HG03575 (cell line): ENCODE results near the gene IFNAR2.
"Not testable (repeated sequence)": the region's sequence is repeated elsewhere in the genome, so short reads cannot be mapped to it uniquely, and the experiment has no call there.

Source experiments
- ATAC-seq: cut with Tn5 transposase; IDR thresholded peaks from one replicate; pipeline ENCODE4 v1.9.1; 2021; ENCODE audit not compliant: unreplicated experiment, insufficient number of reproducible peaks, low FRiP score; ENCODE audit errors: extremely low read depth

IFNAR2 gene

DNA sequence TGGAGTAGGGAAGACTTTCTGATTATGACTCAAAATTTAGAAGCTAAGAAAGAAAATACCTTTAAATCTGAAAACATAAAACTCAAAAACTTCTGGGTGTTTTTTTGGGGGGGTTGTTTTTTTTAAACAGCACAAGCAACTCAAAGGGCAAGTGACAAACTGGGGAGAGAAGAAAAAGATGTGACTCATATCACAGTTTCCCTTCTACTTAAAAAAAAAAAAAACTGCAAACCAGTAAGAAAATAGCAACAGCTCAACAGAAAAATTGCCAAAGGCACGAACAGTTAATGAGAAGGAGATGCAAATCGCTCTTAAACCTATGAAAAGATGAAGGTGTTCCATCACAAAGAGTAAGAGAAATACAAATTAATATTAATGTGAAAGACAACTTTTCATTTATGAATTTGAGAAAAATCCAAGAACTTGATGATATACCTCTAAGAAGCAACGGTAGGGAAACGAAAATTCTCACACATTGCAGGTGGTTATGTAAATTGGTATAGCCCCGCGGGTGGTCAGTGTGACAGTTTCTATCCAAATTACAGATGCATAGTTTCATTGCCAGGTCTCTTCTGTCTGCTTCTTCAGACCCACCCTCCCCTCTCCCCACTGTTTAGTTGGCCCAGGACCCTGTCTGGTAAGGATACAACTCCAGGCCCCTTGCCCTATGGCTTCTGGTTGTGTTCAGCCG, 9.0 kb downstream of the IFNAR2 start:
- ATAC-seq, result peak; percentile 38

DNA sequence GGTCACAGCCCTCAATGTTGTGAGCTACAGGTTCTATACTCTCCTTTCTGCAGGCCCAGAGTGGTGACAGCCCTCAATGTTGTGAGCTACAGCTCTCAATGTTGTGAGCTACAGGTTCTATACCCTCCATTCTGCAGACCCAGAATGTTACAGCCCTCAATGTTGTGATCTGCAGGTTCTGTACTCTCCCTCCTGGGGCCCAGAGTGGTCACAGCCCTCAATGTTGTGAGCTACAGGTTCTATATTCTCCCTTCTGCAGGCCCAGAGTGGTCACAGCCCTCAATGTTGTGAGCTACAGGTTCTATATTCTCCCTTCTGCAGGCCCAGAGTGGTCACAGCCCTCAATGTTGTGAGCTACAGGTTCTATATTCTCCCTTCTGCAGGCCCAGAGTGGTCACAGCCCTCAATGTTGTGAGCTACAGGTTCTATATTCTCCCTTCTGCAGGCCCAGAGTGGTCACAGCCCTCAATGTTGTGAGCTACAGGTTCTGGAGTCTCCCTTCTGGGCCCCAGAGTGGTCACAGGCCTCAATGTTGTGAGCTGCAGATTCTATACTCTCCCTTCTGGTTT, 9.9 kb downstream of the IFNAR2 start:
- not testable (repeated sequence) for ATAC-seq

GRCh38 chr21:33240404-33240803, 10.7 kb downstream of the IFNAR2 start:
- no peak for ATAC-seq

GRCh38 chr21:33241846-33242245, 12.1 kb downstream of the IFNAR2 start:
- no peak for ATAC-seq

GRCh38 chr21:33242846-33243245, 13.1 kb downstream of the IFNAR2 start:
- not testable (repeated sequence) for ATAC-seq

- no peak for ATAC-seq
These were observed 14.5 kb downstream of the IFNAR2 start for GRCh38 chr21:33244082-33244778.

GRCh38 chr21:33244779-33245105, 15.0 kb downstream of the IFNAR2 start:
- no peak for ATAC-seq

- no peak for ATAC-seq
These were observed 15.7 kb downstream of the IFNAR2 start for GRCh38 chr21:33245289-33245918.

DNA sequence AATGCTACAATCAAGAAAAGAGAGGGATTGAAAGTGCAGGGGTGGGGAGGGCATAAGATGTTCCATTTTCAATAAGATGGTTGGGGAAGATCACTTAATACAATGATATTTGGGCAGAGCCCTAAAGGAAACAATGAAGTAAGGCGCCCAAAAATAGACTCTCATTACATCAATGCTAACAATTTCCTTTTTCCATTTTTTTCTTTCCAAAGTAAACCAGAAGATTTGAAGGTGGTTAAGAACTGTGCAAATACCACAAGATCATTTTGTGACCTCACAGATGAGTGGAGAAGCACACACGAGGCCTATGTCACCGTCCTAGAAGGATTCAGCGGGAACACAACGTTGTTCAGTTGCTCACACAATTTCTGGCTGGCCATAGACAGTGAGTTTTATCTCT, 16.8 kb downstream of the IFNAR2 start:
- no peak for ATAC-seq

DNA sequence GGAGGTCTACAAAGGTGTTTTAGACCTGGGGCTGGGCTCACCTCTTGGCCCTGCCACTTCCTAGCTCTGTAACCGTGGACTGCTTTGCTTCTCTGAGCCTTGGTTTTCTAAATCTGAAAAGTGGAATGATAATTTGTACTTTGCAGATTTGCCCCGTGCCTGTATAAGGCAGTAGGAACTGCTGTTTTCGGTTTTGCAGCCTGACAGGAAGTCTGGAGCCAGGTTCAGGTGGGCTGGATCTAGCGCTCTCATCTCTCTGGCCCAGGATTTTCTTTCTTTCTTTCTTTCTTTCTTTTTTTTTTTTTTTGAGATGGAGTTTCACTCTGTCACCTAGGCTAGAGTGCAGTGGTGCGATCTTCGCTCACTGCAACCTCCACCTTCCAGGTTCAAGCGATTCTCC, 17.2 kb downstream of the IFNAR2 start:
- no peak for ATAC-seq

GRCh38 chr21:33247599-33247998, 17.9 kb downstream of the IFNAR2 start:
- ATAC-seq, result no peak

- ATAC-seq, result no peak
These were observed 19.7 kb downstream of the IFNAR2 start for GRCh38 chr21:33249331-33250002.

DNA sequence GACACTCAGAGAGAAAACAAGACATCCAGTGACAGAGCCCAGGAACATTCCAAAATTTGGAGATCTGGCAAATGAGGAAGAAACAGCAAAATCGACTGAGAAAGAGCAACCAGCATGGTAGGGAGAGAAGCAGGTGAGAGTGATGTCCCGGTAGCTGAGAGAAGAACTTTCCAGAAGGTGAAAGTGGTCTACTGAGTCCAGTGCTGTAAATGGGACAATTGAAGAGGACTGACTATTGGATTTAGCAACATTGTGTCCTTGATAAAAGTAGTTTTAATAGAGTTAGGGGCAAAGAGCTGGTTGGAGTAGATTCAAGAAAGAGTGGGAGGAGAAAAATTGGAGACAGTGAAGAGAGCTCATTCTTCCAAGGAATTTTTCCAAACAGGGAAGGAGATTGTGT, 21.4 kb downstream of the IFNAR2 start:
- ATAC-seq, result no peak

DNA sequence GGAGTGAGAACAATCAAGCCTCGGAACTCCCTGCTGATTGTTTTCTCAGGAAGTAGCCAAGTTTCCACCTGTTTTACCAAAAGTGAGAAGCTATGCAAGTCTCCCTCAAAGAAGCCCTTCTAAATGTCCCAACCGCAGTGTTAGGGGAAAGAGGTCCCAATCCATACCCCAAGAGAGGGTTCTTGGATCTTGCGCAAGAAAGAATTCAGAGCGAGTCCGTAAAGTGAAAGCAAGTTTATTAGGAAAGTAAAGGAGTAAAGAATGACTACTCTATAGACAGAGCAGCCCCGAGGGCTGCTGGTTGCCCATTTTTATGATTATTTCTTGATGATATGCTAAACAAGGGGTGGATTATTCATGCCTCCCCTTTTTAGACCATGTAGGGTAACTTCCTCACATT, 23.6 kb downstream of the IFNAR2 start:
- not testable (repeated sequence) for ATAC-seq

DNA sequence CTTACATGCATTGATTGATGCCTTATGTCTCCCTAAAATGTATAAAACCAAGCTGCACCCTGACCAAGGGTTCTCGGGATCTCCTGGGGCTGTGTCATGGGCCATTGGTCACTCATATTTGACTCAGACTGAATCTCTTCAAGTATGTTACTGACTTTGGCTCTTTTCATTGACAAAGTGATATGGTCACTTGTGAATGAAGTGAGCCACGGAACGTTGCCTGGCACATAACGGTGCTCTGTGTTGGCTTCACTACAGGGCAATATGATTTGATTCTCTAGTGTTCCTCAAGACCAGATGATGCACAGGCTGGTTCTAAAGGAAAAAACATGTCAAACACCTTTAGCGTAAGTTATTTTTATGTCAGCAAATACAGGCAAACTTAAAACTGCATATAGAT, 25.0 kb downstream of the IFNAR2 start:
- ATAC-seq, result no peak

DNA sequence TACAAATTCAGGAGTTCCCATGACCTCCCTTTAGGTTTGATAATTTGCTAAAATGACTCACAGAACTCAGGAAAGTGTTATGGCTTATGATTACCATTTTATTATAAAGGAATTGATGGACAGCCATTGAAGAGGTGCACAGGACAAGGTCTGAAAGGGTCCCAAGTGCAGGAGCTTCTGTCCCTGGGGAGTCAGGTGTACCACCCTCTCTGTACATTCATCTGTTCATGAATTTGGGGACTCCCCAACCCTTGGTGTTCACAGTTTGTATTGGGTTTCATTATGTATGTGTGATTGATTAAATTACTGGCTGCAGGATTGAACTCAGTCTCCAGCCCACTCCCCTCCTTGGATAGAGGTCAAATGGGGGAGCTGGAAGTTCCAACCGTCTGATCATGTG, 25.7 kb downstream of the IFNAR2 start:
- ATAC-seq, result no peak

DNA sequence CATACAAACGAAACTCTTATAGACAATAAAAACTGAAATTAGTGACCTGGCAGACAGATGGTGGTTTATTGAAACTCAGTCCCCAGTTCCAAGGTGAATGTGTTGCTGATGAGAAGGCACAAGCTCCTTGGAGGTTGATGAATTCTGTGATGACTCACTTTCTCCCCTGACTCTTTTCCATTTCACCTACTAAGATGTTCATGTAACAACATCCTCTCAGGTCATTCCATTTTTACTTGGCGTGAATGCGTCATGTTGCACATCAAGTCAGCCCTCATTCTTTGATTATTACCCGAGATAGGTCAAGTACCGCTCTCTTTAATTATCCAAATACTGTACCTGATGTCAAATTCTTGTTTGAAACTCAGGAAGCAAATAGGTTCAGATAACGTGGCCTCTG, 26.3 kb downstream of the IFNAR2 start:
- ATAC-seq, result no peak

- no peak for ATAC-seq
These were observed 27.5 kb downstream of the IFNAR2 start for GRCh38 chr21:33257094-33257803.

DNA sequence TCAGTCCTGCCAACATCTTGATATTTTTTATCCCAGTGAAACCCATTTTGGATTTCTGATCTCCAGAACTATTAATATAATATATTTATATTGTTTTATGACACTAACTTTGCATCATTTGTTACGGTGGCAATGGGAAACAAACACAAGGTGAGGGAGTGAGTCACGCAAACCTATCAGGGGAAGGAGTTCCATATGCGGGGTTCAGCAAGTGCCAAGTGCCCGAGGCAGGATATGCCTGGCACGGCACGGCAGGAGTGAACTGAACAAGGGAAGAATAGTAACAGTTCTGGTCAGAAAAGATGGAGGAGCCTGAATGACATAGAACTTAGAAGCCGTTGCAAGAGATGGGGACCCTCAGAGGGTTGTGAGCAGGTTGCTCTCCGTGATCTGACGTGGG, 28.7 kb downstream of the IFNAR2 start:
- no peak for ATAC-seq
